GM18909 (cell line): ENCODE data around the gene GSTK1.
"Not testable (repeated sequence)": the region's sequence is repeated elsewhere in the genome, so short reads cannot be mapped to it uniquely, and the experiment has no call there.

Experiments
- ATAC-seq: cut with Tn5 transposase; IDR thresholded peaks from one replicate; pipeline ENCODE4 v1.9.1; 2021; ENCODE audit warnings: mild to moderate bottlenecking; ENCODE audit not compliant: unreplicated experiment, poor library complexity

GSTK1 gene

DNA sequence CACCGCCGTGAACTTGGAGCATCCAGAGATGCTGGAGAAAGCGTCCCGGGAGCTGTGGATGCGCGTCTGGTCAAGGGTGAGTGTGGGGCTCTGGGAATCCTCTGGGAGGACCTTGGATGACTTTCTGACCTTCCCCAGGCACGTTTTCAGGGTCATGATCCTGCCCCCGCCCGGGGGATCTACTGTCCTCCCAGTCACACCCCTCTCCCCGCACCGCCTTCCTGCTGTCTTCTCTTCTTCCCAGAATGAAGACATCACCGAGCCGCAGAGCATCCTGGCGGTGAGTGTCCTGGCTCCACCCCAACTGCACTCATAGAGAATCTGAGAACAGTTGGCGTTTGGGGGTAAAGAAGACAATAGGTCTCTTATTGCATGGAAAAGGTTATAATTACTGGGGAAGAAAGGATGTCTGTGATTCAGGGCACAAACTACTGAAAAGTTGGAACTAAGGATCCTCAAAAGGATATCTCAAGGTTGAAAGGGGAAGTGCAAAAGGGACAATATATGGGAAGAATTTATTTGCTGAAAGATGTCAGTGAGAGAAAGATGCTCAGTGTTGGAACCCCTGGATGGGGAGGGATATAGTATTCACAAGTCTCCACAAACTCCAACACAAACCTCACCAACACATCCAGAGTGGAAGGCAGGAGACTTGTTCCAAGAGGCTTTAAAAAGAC lies 1.9 kb downstream of the GSTK1 start:
- ATAC-seq, result no peak

DNA sequence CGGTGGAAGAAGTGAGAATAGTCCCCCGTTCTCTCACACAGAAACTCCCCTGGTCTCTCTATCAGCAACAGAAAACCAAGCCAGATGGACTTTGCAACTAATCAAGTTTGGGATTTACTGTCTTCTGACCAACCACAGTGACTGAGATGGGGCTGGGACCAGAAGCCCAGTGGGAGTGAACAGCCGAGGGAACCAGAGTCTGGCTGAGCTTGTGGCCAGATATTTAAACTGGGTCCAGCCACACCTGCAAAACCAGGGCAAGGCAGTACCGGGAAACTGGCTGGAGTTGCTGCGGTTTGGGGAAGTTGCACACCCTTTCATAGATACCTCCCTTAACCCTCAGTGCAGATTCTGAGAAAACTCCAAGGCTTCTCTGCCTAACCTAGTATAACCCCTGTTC lies 6.0 kb downstream of the GSTK1 start:
- ATAC-seq, result no peak

DNA sequence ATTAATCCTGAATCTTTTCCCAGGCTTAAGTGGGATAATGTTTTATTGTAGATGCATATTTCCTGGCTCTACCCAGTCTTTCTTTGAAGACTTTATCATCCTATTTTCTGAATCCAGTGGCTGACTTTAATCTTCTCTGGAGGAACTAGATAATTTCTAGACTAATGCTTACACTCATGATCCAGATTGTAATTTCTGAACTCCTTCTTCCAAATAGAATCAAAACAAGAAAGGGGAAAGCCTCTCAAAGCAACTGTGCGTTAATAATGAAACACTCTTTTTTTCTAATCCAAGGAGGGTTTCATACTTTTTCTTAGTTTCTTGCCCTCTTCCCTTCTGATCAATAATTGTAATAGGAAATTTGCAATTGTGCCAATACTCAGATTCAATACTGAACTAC lies 8.0 kb downstream of the GSTK1 start:
- no peak for ATAC-seq

DNA sequence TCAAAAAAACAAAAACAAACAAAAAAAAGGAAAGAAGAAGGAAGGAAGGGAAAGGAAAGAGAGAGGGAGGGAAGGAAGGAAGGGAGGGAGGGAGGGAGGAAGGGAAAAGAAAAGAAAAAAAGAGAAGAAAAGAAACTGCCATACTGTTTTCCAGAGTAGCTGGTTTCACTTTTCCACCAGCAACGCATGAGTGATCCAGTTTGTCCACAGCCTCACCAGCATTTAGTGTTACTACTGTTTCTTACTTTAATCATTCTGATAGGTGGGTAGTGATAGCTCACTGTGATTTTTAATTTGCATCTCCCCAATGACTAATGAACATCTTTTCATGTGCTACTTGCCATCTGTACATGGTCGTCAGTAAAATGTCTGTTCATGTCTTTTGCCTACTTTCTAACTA lies 9.6 kb downstream of the GSTK1 start:
- no peak for ATAC-seq

DNA sequence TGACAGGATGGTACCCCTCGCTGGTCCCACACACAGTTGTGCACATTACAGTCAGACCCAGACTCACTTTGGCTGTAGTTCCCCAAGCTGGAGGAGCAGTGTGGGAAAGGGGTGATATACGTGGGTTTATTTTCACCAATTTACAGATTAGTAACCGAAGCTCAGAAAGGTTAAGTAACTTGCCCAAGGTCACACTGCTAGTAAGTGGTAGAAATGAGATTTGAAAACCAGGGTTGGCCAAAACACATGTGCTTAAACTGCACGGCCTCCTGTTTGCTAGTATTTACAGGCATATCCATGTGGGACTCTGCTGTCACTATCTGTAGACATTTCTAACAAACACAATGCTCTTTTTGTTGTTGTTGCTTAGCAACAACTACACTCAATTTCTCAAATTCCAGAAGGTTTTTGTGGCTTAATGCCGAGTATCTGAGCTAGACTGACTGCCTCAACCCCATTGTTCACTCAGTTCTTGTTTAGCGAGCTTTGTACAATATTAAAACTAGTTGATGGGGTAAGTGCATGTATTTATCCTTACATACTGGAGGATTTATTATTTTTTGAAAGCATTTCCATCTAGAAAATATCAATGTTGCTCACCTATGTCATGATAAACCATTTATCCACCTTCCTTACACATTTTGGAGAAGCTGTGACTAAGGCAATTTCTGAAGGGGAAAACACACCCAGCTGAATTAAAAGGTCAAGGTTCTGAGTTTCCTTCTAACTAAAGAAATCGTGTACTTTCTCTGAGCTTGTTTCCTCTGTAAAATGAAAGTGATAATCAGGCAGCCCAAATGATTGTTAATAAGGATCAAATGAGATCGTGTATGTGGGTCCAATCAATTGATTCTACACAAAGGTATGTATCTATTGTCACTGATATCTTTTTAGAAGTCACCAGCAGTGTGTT lies 16.2 kb downstream of the GSTK1 start:
- ATAC-seq, result no peak

DNA sequence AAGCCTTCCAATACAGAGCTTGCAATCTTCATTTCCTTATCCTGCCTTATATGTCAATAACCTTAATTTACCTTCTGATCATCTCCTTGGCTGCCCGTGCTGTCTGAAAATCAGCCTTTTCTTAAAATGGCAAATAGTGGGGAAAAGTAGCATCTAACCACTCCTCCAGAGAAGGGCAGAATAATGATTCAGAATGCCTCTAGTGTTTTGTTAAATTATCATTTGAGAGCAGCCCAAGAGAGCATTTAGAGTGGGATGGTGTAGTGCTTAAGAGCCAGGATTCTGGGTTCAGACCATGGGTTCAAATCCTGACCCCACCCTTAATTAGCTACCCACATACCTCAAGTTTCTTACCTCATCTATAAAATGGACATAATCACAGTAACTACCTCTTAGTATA lies 16.9 kb downstream of the GSTK1 start:
- no peak for ATAC-seq

DNA sequence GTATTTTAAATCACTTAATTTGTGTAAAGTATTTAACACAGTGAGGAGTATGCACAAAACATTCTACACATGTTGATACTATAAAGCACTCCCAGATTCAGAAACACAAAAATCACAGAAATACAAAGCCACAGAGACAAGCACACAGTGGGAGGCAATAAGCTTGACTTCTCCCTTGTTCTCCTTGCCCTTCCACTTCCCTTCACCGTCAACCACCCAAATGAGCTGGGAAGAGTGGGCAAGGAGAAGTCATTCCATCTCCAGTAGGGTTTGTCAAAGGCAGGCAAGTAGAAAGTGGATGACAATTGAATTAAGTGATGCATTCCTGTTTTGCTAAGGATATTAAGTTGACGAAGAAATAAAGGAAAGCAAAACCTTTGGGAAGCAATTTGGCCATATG lies 17.3 kb downstream of the GSTK1 start:
- no peak for ATAC-seq

DNA sequence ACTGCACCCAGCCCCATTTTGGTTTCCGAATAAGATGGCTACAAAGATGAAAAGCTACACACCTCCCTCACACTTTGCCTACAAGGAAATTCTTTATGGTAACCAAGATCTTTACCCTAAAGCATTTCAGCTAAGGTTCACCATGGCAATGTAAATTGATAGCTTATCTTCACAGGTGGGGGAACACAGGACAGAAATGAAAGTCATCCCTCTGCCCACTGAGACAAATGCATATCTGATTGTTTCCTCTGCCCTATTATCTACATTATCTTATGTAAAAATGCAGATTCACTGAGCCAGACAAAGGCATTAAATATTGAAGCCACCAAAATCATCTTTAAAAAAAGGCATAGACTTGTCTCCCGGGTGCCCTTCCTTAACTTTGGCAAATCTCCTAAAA lies 18.3 kb downstream of the GSTK1 start:
- no peak for ATAC-seq

DNA sequence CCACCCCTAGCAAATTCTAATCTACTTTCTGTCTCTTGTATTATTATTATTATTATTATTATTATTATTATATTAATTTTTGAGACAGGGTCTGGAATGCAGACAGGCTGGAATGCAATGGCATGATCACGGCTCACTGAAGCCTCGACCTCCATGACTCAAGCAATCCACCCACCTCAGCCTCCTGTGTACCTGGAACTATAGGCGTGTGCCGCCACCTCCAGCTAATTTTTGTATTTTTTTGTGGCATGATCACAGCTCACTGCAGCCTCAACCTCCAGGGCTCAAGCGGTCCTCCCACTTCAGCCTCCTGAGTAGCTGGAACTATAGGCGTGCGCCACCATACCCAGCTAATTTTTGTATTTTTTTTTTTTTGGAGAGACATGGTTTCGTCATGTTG lies 18.9 kb downstream of the GSTK1 start:
- no peak for ATAC-seq

DNA sequence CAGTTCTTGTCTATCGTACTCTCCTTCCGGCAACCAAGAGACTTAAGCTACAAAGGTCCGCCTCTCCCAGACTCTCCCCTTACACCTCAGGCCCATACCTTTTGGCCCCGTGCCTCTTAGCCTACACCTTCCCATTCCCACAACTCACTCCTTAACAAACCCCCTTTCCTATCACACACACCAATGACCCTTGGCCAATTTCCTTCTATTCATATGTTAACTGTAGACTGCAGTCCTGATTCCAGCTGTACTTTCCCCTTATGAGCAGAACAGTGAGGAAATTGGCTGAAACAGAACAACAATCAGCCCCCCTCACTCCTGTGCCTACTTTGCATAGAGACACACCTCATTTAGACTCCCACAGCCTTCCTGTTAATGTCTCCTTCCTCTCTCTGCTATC lies 20.1 kb downstream of the GSTK1 start:
- no peak for ATAC-seq

DNA sequence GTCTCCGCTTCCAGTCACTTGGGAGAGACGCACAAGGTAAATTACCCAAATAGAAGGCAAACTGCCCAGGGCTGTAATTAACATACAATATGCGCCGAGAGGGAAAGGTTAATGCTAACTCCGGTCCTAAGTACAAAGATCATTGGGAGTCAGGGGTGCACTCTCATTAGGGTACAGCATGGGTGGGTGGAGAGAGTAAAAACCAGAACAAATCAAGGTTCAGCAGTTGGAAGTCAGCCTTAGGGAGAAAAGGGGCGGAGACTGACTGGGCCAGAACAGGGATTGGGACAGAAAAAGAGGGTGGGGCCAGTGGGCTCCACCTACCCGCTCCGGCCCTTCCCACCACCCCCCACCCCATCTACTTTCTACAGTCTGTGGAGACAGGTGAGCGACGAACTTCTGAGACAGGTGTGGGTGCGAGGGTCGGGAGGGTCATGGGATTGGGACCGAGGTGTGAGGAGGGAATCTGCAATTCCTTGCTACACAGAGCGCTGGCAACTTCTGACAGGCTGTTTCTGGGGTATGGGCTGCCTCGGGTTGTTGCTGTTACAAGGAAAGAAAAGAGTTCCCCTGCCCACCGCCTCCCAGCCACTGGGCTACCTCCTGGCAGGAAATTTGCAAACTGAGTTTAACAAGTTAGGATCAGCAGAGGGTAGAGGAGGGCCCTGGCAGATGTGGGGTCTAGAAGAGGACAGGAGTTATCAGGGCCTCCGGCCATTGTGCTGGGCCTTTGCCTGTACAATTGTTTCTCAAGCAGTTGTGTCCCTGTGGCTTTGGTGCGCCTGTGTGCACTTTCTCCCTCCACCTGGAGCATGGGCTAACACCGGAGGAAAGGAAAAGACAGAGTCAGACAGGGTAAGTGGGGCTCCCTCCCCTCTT lies 21.6 kb downstream of the GSTK1 start, which contains the start of gene TMEM139:
TMEM139 (plus strand) TSS at position 368 of the 879 bp plus-strand sequence. CDS start 1,000 bp downstream, outside the sequence.
- no peak for ATAC-seq

DNA sequence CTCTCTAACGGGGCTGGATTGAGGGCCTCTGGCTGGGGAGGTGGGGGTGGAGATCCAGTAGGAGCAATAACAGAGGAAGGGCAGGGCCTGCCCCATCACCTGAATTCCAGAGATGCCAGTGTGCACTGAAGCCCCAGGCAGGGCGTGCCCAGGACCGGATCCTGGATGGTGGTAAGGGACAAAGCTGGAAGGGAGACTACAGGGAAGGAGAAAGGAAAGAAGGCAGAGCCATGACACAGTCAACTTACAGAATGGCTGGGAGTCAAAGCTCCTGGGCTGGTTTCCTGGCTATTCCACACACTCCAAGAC lies 22.2 kb downstream of the GSTK1 start:
- no peak for ATAC-seq

DNA sequence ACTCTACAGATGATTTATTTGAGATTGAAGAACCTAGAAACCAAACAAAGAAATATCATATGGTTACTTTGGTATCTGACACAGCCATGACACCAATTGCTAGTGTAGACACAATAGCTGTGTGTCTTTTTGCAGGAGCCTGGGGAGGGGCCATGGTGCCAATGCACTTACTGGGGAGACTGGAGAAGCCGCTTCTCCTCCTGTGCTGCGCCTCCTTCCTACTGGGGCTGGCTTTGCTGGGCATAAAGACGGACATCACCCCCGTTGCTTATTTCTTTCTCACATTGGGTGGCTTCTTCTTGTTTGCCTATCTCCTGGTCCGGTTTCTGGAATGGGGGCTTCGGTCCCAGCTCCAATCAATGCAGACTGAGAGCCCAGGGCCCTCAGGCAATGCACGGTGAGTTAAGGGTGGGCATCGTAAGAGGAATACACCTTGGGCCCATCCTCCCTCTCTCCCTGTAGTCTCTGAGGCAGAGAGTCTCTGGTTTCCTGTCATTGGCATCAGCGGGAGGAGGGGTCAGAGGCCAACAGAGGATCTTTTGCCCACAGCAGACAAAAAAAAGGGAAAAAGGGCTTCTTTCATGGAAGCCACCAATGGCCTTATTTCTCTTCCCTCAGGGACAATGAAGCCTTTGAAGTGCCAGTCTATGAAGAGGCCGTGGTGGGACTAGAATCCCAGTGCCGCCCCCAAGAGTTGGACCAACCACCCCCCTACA lies 22.7 kb downstream of the GSTK1 start:
- ATAC-seq, result no peak

DNA sequence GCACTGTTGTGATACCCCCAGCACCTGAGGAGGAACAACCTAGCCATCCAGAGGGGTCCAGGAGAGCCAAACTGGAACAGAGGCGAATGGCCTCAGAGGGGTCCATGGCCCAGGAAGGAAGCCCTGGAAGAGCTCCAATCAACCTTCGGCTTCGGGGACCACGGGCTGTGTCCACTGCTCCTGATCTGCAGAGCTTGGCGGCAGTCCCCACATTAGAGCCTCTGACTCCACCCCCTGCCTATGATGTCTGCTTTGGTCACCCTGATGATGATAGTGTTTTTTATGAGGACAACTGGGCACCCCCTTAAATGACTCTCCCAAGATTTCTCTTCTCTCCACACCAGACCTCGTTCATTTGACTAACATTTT lies 23.3 kb downstream of the GSTK1 start:
- ATAC-seq, result no peak

DNA sequence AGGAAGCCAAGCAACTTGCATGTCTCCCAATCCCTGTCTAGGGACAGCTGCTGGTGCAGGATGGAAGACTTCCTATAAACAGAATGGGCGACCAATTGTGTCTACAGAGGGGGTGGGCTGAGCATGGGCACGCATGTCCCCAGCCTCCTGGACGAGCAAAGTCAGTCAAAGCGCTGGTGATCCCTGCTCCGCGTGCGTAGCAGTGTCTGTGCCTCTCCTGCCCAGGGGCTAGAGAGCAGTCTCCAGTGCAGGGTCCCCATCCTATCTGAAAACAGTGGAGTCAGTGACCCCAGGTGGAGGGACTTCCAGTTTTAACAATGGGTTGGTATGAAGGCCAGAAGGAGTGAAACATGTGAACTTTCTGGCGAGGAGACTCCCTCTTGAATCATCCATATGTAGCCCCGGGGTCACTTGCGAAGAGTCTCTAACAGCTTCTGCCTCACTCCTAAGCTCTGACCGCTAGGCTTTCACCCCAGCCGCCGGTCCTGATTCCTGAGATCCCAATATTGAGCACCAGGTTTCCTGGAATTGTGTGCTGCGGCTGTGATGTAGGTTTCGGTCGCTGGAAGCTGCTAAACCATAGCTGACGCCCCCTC lies 24.2 kb downstream of the GSTK1 start:
- no peak for ATAC-seq

DNA sequence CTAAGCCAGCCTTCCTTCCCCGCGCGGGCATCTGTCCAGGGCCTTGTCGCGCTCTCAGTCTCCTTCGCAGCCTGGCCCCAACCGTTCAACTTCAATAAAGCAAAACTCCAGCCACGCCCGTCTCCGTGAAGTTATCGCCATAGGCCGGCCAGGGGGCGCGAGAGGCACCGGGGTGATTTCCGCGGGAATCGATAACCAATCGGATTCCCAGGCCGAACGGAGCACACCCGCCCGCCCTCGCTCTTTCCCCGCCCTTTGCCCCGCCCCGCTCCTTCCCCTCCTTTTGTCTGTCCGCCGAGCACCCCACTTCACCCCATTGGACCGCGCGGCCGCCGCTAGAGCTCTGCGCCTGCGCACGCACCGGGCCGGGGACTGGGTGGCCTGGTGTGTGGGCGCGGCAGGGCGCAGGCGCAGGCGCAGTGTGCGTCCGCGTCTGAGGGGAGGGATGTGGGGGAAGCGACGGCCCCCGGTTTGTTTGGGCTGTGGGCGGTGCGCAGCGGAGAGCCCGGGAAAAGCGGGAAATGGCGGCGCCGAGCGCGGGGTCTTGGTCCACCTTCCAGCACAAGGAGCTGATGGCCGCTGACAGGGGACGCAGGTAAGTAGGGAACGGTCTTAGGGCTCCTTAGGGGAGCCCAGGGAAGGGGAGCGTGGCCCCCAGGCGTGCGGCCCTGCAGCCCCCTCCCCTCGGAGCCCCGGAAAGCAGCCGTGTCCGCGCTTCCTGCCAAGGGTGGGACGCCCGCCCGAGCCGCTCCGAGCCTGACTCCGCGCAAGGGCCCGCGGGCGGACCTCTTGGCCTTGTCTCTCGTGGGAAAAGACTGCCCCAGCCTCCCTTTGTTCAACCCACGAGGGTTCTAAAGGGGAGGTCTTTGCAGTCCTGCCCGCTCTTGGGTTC lies 24.9 kb downstream of the GSTK1 start, which contains the start of gene CASP2:
CASP2 (plus strand) TSS at position 417 of the 892 bp plus-strand sequence; CDS start at position 522, 105 bp downstream.
- ATAC-seq, result peak; percentile 93

DNA sequence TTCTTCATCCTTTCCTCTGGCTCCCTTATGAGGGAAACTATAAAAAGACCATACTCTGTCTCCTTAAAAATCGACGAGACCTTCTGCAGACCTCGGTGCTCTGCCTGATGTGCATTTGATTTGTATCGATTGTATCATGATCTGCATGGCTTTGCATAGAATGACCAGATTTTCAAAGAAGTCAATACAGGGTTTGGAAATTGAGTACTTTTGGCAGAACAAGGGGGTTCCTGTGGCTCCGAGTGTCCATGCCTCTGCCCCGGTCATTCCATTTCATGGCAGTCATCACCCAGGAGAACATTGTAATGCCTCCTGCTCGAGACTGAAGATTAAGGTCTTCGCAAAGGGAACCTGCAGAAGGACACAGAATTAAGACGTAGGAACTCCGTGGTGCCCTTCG lies 25.6 kb downstream of the GSTK1 start:
- ATAC-seq, result no peak

DNA sequence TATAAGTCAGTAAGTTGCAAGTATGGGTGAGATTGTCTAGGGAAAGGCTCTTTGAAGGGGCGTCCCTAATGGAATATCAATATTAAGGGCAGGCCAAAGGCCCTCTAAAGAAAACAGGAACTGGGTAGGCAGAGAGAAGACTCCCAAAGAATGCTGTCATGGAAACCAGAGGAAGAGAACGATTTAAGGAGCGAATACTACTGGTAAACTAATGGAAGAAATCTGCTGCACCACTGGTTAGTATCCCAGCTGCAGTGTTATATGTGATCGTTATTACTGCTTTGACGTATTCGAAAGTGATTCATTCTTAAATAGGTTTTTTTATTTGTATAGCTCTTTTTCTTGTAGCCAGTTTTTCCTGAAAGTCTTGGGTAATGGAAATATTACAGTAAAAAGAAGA lies 26.2 kb downstream of the GSTK1 start:
- no peak for ATAC-seq

DNA sequence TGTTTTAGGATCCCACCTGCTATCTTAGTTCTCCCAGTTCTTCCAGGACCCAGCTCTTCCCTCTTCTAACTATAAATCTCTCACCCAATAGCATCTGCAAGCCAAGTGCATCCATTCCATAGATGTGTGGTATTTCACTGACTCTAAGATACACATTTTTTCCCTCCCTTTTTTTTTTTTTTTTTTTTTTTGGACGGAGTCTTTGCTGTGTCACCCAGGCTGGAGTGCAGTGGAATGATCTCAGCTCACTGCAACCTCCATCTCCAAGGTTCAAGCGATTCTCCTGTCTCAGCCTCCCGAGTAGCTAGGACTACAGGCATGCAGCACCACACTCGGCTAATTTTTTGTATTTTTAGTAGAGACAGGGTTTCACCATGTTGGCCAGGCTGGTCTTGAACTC lies 26.6 kb downstream of the GSTK1 start:
- ATAC-seq, result not testable (repeated sequence)
